GM12875 (cell line): ENCODE data around the gene GGNBP2.
A peak's percentile ranks its signal among the peaks of the same experiment; 100 is the strongest.

ENCODE experiments used
- H3K4me3 ChIP-seq: one replicate; pipeline ENCODE4 v1.5.1; 2011; ENCODE audit warnings: low read depth, low read length, control low read depth
- CTCF ChIP-seq: IDR thresholded peaks from 2 replicates; pipeline ENCODE4 v1.5.1; 2011; ENCODE audit warnings: low read depth, mild to moderate bottlenecking, control low read depth, inconsistent platforms, low read length, moderate library complexity, borderline replicate concordance; ENCODE audit not compliant: insufficient read depth

Gene GGNBP2

DNA sequence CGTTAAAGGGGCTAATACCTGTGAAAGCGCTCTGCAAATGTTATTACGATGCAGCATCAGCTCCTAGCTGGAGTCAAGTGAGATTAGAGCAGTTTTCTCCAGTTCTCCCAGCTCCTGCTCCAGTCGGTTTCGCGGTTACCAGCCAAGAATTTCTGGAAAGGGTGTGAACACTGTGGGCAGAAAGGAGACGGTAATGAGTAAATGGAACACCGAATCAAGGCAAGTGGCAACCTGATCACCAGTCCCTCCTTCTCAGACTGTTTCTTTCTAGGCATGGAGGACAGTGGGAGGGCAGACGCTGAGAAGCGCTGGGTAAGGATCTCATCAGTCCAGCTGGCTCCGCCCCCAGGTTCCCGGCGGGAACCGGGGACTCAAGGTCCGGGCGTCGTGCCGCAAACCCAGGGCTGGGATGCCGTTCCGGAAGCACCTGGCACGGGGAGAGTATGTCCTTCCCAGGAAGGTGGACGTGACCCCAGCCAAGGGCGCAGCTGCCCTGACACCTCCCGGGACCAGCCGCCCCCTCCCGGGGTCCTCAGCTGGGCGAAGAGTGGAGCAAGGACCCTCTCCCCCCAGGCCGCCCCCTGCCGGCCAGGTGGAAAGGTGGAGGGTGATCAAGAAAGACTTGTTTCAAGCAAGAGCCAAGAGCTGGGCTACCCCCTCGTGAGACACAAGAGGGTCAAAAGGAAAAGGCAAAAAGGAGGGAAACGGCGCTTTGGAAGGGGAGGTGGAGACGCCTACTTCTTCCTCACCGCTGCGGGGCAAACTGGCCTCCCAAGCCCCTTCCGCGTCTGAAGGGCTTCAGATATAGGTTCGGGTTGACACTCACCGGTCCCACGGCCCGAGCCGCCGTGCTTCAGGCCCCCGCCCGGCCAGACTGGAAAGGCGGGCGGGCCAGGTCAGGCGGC, 10.5 kb upstream of the GGNBP2 start:
- H3K4me3 ChIP-seq = peak overlapping the region; percentile 99
- TF ChIP-seq CTCF = peak; percentile 78

- H3K4me3 ChIP-seq = peak within 1 kb of the TSS; percentile 99
- no peak for TF ChIP-seq CTCF
Measured at GRCh38 chr17:36534840-36535668, 9.7 kb upstream of the GGNBP2 start, which contains the start of the genes MYO19 and PIGW. Gene MYO19, minus strand, starts transcription at chr17:36534868. Its CDS starts 2,330 bp downstream, at chr17:36532538. Gene PIGW, plus strand, starts transcription at chr17:36534987. Its CDS starts 2,115 bp downstream, at chr17:36537102.

DNA sequence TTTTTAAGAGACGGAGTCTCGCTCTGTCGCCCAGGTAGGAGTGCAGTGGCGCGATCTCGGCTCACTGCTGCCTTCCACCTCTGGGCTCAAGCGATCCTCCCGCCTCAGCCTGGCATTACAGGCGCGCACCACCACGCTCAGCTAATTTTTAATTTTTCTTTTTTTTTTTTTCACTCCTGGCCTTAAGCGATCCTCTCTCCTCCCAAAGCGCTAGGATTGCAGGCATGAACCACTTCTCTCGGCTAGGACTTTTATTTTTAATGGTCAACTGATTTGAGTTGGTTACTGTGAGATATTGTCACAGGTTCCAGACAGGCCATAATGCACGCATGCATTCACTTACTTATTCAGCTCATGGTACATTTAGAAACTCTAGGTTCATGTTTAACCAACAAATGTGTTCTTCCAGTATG, 9.0 kb upstream of the GGNBP2 start:
- no peak for TF ChIP-seq CTCF
- H3K4me3 ChIP-seq = peak overlapping the region; percentile 99

GRCh38 chr17:36540696-36541095, 4.0 kb upstream of the GGNBP2 start:
- H3K4me3 ChIP-seq = no peak overlapping the region
- TF ChIP-seq CTCF = no peak

- H3K4me3 ChIP-seq = no peak overlapping the region
- TF ChIP-seq CTCF = no peak
Measured at GRCh38 chr17:36542755-36543154, 2.0 kb upstream of the GGNBP2 start.

DNA sequence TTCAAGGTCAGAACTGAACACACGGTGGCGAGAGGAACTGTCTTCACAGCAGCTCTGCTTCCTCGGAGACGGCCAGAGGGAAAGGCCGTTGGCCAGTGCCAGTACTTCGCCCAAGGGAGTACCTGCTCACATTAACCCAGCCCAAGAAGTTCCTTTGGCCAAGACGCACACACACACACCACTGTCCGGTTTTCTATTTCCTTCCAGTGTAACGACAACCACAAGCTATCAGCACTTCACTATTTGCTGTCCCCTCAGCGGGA, 744 bp upstream of the GGNBP2 start:
- TF ChIP-seq CTCF = peak; percentile 29; the same call in 1 of the 2 replicates
- H3K4me3 ChIP-seq = peak overlapping the region; percentile 81
